Gastrocnemius medialis (tissue), 4 donors: Measurements from ENCODE around the gene WDR6.

ENCODE experiments used
- POLR2A ChIP-seq, 2 donors: fragments of 450-650 bp; IDR thresholded peaks; one replicate each; pipeline ENCODE4 v1.6.1; 2017; ENCODE audit warnings: antibody characterized with exemption in 2 of 2, mild to moderate bottlenecking in 2 of 2, moderate library complexity in 2 of 2
- TF ChIP-seq, protein P1 (sequence below), 5 experiments: fragments of 450-650 bp in 3 of 5; fragments of 200-600 bp in 2 of 5; sonication (generic) in 2 of 5; IDR thresholded peaks in 4 of 5; conservative IDR thresholded peaks in 1 of 5; 1 replicate in 4 of 5; 2 replicates in 1 of 5; pipeline ENCODE4 v1.5.1; 2016 to 2019; ENCODE audit warnings: antibody characterized with exemption in 5 of 5, mild to moderate bottlenecking in 3 of 5, moderate library complexity in 3 of 5

GRCh38 chr3:48979451-48979850 lies 27.7 kb upstream of the WDR6 start:
- TF ChIP-seq, protein P1, sequence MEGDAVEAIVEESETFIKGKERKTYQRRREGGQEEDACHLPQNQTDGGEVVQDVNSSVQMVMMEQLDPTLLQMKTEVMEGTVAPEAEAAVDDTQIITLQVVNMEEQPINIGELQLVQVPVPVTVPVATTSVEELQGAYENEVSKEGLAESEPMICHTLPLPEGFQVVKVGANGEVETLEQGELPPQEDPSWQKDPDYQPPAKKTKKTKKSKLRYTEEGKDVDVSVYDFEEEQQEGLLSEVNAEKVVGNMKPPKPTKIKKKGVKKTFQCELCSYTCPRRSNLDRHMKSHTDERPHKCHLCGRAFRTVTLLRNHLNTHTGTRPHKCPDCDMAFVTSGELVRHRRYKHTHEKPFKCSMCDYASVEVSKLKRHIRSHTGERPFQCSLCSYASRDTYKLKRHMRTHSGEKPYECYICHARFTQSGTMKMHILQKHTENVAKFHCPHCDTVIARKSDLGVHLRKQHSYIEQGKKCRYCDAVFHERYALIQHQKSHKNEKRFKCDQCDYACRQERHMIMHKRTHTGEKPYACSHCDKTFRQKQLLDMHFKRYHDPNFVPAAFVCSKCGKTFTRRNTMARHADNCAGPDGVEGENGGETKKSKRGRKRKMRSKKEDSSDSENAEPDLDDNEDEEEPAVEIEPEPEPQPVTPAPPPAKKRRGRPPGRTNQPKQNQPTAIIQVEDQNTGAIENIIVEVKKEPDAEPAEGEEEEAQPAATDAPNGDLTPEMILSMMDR (IDR thresholded peaks at IDR 0.05 in 4 of 5, conservative IDR thresholded peaks at IDR 0.05 in 1 of 5) = no peak
- no peak for TF ChIP-seq POLR2A (IDR thresholded peaks at IDR 0.05)
